Spleen (tissue), 7 donors: ENCODE data around the gene GPR173.

ENCODE experiments used
- POLR2A ChIP-seq, 3 donors: fragments of 450-650 bp; IDR thresholded peaks; one replicate each; pipeline ENCODE4 v1.5.1; 2017; ENCODE audit warnings: antibody characterized with exemption in 3 of 3, mild to moderate bottlenecking in 1 of 3
- TF ChIP-seq, protein P1 (sequence below), 11 experiments: fragments of 200-600 bp in 7 of 11; fragments of 450-650 bp in 4 of 11; sonication (generic) in 4 of 11; IDR thresholded peaks in 8 of 11; conservative IDR thresholded peaks in 3 of 11; 1 replicate in 7 of 11; 2 replicates in 4 of 11; pipeline versions ENCODE4 v1.4.0 to v1.8.0; 2016 to 2021; ENCODE audit warnings: antibody characterized with exemption in 11 of 11, inconsistent platforms in 4 of 11, mild to moderate bottlenecking in 1 of 11
- donor health status: DM: no; HTN: no; CAD: no; lungs with moderate emphysema.
- donor health status: DM: no; HTN: no; CAD: no.
- donor health status: DM: no; HTN: no; CAD: no.

DNA sequence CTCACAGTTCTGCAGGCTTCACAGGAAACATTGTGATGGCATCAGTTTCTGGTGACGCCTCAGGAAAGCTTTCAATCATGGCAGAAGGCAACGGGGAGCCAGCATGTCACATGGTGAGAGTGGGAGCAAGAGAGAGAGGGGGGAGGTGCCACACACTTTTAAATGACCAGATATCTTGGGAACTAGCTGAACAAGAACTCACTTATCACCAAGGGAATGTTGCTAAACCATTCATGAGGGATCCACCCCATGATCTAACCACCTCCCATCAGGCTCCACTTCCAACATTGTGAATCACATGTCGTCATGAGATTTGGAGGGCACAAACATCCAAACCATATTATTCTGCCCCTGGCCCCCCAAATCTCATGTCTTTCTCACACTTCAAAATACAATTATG lies 43.3 kb upstream of the GPR173 start:
- TF ChIP-seq POLR2A (IDR thresholded peaks at IDR 0.05) = no peak
- TF ChIP-seq, protein P1, sequence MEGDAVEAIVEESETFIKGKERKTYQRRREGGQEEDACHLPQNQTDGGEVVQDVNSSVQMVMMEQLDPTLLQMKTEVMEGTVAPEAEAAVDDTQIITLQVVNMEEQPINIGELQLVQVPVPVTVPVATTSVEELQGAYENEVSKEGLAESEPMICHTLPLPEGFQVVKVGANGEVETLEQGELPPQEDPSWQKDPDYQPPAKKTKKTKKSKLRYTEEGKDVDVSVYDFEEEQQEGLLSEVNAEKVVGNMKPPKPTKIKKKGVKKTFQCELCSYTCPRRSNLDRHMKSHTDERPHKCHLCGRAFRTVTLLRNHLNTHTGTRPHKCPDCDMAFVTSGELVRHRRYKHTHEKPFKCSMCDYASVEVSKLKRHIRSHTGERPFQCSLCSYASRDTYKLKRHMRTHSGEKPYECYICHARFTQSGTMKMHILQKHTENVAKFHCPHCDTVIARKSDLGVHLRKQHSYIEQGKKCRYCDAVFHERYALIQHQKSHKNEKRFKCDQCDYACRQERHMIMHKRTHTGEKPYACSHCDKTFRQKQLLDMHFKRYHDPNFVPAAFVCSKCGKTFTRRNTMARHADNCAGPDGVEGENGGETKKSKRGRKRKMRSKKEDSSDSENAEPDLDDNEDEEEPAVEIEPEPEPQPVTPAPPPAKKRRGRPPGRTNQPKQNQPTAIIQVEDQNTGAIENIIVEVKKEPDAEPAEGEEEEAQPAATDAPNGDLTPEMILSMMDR (IDR thresholded peaks at IDR 0.05 in 8 of 11, conservative IDR thresholded peaks at IDR 0.05 in 3 of 11) = no peak
